Measurements from ENCODE around the gene RAET1E. TPM values are rescaled to one million over a fixed set of nuclear protein-coding genes. Genes with fewer than 3 reads are reported as not detected.

RAET1E gene
- total RNA-seq, 1 experiment from 2014 or later = not detected

DNA sequence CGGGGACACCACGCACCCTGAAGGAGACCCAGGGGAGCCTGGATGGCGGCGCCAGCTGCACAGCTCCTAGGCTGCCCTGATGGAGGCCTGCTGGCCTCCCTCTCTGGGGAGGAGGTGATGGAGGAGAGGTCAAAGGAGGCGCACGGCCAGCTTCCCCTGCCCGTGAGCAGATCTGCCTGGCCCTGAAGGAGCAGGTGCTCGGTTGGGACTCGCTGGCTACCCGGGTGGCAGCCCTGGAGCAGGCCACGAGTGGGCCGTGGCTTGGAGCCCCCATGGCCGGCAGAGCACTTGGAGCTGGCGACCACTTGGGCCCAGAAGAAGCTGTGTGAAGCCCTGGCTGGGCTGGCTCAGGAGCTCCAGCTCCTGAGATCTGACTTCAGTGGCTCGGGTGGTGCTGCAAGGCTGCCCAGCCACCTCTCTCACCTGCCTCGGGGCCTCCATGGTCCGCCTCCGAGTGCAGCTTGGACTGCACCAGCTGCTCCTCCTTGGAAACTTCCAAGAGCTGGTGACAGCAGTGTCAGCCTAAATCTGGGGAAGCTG is 7.5 kb upstream of the RAET1E start:
- Histone ChIP-seq H2BK5ac (ENCODE audit: insufficient read length, low read length) (no peak overlapping the region), H3K4ac (ENCODE audit: low read depth, low read length) (no peak overlapping the region), H3T11ph (ENCODE audit: low read length) (no peak overlapping the region), H2BK12ac (ENCODE audit: insufficient read length, low read depth, low read length) (no peak overlapping the region), H2BK120ac (ENCODE audit: low read depth, low read length, poor library complexity, severe bottlenecking) (no peak overlapping the region), H3K23me2 (ENCODE audit: insufficient read length, low read depth, low read length, poor library complexity, severe bottlenecking) (no peaks in the 10 kb centered on the region), H2AK5ac (ENCODE audit: insufficient read length, low read length) (no peak overlapping the region), H2BK15ac (ENCODE audit: low read depth, low read length) (no peak overlapping the region), H3K23ac (ENCODE audit: insufficient read length, low read depth, low read length) (no peak overlapping the region), H3K9ac (ENCODE audit: extremely low read depth, insufficient read length, low read length) (no peak overlapping the region), H4K8ac (replicated peaks; ENCODE audit: insufficient read length, low read depth, low read length) (no peak overlapping the region), H3K27ac (ENCODE audit: insufficient read length, low read depth, low read length) (no peak overlapping the region), H3K4me2 (ENCODE audit: insufficient read depth, insufficient read length, low read length) (no peak overlapping the region), H3K56ac (ENCODE audit: insufficient read length, low read depth, low read length) (no peak overlapping the region), H3K18ac (ENCODE audit: insufficient read length, low read depth, low read length) (no peak overlapping the region), H3K9me3 (ENCODE audit: control insufficient read depth, low read depth, low read length) (no peaks in the 10 kb centered on the region), H3K4me1 (ENCODE audit: insufficient read depth, low read length) (no peaks in the 10 kb centered on the region), H3K79me2 (ENCODE audit: insufficient read depth, low read length) (no peaks in the 10 kb centered on the region), H2BK20ac (ENCODE audit: low read depth, low read length, poor library complexity, severe bottlenecking) (no peak overlapping the region), H4K20me1 (ENCODE audit: control insufficient read depth, insufficient read depth, insufficient read length) (no peaks in the 10 kb centered on the region), H4K91ac (ENCODE audit: insufficient read length, low read depth, low read length) (no peak overlapping the region), H3K27me3 (ENCODE audit: insufficient read depth, low read length) (no peaks in the 10 kb centered on the region), H3K14ac (ENCODE audit: insufficient read depth, low read length) (no peak overlapping the region), H4K5ac (ENCODE audit: insufficient read length, low read depth, low read length) (no peak overlapping the region), H2AFZ (ENCODE audit: low read length) (no peak overlapping the region), H3K79me1 (ENCODE audit: insufficient read depth, low read depth, low read length, poor library complexity, severe bottlenecking) (no peaks in the 10 kb centered on the region)
- peaks cover 17% of the 10 kb centered on the region for H3K27me3 Mint-ChIP-seq (ENCODE audit: low read depth)
- no CpG with 5 or more reads among the region's 18 CpGs for WGBS (ENCODE audit: extremely low coverage, insufficient read length, low lambda C conversion rate)
- H3K27ac Mint-ChIP-seq = no peak overlapping the region
- peaks cover 5 to 7% (median 5%) of the 10 kb centered on the region in 3 experiments; a peak in 5 of 7 replicates for H3K36me3 Mint-ChIP-seq (ENCODE audit: insufficient read depth in 1 of 3, low read depth in 3 of 3)
- TF ChIP-seq, protein P1, sequence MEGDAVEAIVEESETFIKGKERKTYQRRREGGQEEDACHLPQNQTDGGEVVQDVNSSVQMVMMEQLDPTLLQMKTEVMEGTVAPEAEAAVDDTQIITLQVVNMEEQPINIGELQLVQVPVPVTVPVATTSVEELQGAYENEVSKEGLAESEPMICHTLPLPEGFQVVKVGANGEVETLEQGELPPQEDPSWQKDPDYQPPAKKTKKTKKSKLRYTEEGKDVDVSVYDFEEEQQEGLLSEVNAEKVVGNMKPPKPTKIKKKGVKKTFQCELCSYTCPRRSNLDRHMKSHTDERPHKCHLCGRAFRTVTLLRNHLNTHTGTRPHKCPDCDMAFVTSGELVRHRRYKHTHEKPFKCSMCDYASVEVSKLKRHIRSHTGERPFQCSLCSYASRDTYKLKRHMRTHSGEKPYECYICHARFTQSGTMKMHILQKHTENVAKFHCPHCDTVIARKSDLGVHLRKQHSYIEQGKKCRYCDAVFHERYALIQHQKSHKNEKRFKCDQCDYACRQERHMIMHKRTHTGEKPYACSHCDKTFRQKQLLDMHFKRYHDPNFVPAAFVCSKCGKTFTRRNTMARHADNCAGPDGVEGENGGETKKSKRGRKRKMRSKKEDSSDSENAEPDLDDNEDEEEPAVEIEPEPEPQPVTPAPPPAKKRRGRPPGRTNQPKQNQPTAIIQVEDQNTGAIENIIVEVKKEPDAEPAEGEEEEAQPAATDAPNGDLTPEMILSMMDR (conservative IDR thresholded peaks at IDR 0.05) = no peak
- H3K4me1 Mint-ChIP-seq = peaks cover 0 to 7% of the 10 kb centered on the region in 2 experiments; a peak in 1 of 4 replicates
- no peak for DNase-seq
- H3K4me3 Mint-ChIP-seq = no peak overlapping the region
- peaks cover 29 to 37% of the 10 kb centered on the region in 2 experiments for H3K9me3 Mint-ChIP-seq
